ENCODE results near the gene LRP1B. TPM values are rescaled to one million over a fixed set of nuclear protein-coding genes. Genes with fewer than 3 reads are reported as not detected.

LRP1B gene
- total RNA-seq, 4 donors from 2014 or later: 1.2 to 3.3 (median 2.6) TPM

DNA sequence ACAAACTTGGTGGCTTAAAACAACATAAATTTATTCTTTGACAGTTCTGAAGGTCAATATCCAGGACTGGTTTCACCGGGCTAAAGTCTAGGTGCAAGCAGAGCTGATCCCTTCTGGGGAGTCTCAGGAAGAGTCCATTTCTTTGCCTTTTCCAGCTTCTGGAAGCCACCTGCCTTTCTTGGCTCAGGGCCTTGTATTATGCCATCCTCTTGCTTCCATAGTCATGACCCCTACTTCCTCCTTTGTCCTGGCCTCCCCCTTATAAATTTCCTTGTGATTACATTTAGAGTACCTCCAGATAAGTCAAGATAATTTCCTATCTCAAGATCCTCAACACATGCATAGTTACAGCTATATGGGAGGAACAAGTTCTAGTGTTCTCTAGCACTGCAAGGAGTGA, 1089.5 kb downstream of the LRP1B start:
- 56 to 77% methylated on average over 1 of the region's 1 CpG for WGBS, 2 donors
- H3K4me1 ChIP-seq: no peaks in the 10 kb centered on the region
- no peak for TF ChIP-seq EP300 (IDR thresholded peaks at IDR 0.05)
- TF ChIP-seq POLR2A (IDR thresholded peaks at IDR 0.05): no peak
- TF ChIP-seq CTCF (IDR thresholded peaks at IDR 0.05): no peak
- no peak overlapping the region for H3K27ac ChIP-seq
- H3K27me3 ChIP-seq: no peaks in the 10 kb centered on the region
- DNase-seq (ENCODE audit: low spot score in 2 of 2): no peak
- no peaks in the 10 kb centered on the region for H3K9me3 ChIP-seq
- H3K4me3 ChIP-seq: no peak overlapping the region
- H3K36me3 ChIP-seq: no peaks in the 10 kb centered on the region

- H3K27ac ChIP-seq: no peak overlapping the region
- no peak for DNase-seq (ENCODE audit: low spot score in 2 of 2)
- TF ChIP-seq POLR2A (IDR thresholded peaks at IDR 0.05) (no peak), CTCF (IDR thresholded peaks at IDR 0.05) (no peak), EP300 (IDR thresholded peaks at IDR 0.05) (no peak)
- 79 to 85% methylated on average over 2 of the region's 2 CpGs for whole genome bisulfite sequencing, 2 donors
- H3K4me1 ChIP-seq: no peaks in the 10 kb centered on the region
- no peaks in the 10 kb centered on the region for H3K9me3 ChIP-seq
- no peak overlapping the region for H3K4me3 ChIP-seq
- no peaks in the 10 kb centered on the region for H3K36me3 ChIP-seq
- H3K27me3 ChIP-seq: no peaks in the 10 kb centered on the region
Measured at GRCh38 chr2:141038341-141038740, 1092.5 kb downstream of the LRP1B start.

DNA sequence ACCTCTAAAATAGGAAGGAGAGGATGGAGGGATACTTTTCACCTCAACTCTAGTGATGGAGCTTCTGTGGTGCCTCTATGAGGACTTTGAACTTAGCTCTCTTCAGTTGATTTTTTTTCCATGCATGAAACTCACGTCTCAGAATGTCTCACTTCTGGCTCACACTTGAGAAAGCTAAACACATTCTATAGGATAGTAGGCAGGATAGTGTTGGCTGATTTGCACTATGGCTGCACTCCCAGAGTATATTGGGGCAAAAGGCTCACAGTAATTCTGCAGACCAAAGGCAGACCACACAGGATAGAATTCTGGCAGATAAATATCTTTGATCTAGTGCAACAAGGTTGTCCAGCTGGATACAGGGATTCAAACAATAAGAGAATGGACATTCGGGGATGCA, 1093.5 kb downstream of the LRP1B start:
- no peaks in the 10 kb centered on the region for H3K36me3 ChIP-seq
- H3K27ac ChIP-seq: no peak overlapping the region
- no peaks in the 10 kb centered on the region for H3K9me3 ChIP-seq
- no peak for DNase-seq (ENCODE audit: low spot score in 2 of 2)
- no peak for TF ChIP-seq EP300 (IDR thresholded peaks at IDR 0.05)
- no peak for TF ChIP-seq CTCF (IDR thresholded peaks at IDR 0.05)
- TF ChIP-seq POLR2A (IDR thresholded peaks at IDR 0.05): no peak
- H3K4me3 ChIP-seq: no peak overlapping the region
- no peaks in the 10 kb centered on the region for H3K4me1 ChIP-seq
- no peaks in the 10 kb centered on the region for H3K27me3 ChIP-seq
- WGBS, 2 donors: 60 to 66% methylated on average over 2 of the region's 2 CpGs

GRCh38 chr2:141035846-141036420, 1094.9 kb downstream of the LRP1B start:
- DNase-seq (ENCODE audit: low spot score in 2 of 2): no peak
- Histone ChIP-seq H3K9me3 (no peaks in the 10 kb centered on the region), H3K4me3 (no peak overlapping the region), H3K36me3 (no peaks in the 10 kb centered on the region), H3K4me1 (no peaks in the 10 kb centered on the region), H3K27me3 (no peaks in the 10 kb centered on the region), H3K27ac (no peak overlapping the region)
- TF ChIP-seq POLR2A (IDR thresholded peaks at IDR 0.05) (no peak), CTCF (IDR thresholded peaks at IDR 0.05) (no peak), EP300 (IDR thresholded peaks at IDR 0.05) (no peak)
- WGBS, 2 donors: 49 to 54% methylated on average over 4 of the region's 4 CpGs

- Histone ChIP-seq H3K4me3 (no peak overlapping the region), H3K4me1 (no peaks in the 10 kb centered on the region), H3K9me3 (peaks cover 0 to 11% (median 3%) of the 10 kb centered on the region in 4 donors), H3K27ac (no peak overlapping the region), H3K27me3 (no peaks in the 10 kb centered on the region), H3K36me3 (no peaks in the 10 kb centered on the region)
- WGBS, 2 donors: 66 to 82% methylated on average over 6 of the region's 6 CpGs
- TF ChIP-seq POLR2A (IDR thresholded peaks at IDR 0.05): no peak
- TF ChIP-seq CTCF (IDR thresholded peaks at IDR 0.05): no peak
- no peak for TF ChIP-seq EP300 (IDR thresholded peaks at IDR 0.05)
- no peak for DNase-seq (ENCODE audit: low spot score in 2 of 2)
Measured at GRCh38 chr2:141029428-141030078, 1101.3 kb downstream of the LRP1B start.

Measured in tibial nerve (tissue), 4 donors.